HEK293T (cell line): ENCODE results near the gene CARD14.

ENCODE experiments used
- CTCF ChIA-PET: fragments of 350-600 bp; formaldehyde crosslinking; extraction: SDS; loops from one replicate; lab custom pipeline; 2021; ENCODE audit warnings: antibody characterized with exemption, inconsistent platforms; lab: Yijun Ruan, JAX
- POLR2A ChIA-PET: fragments of 350-600 bp; formaldehyde crosslinking; extraction: SDS; loops from one replicate; lab custom pipeline; 2020; ENCODE audit warnings: antibody characterized with exemption, inconsistent platforms; lab: Yijun Ruan, JAX
- DNase-seq: peaks from one replicate; pipeline ENCODE4 v3.0.0; 2012; ENCODE audit warnings: mixed read lengths; ENCODE audit errors: extremely low spot score
- ARNT ChIP-seq: fragments of 450-650 bp; IDR thresholded peaks from 2 replicates; pipeline ENCODE4 v1.6.1; 2017; ENCODE audit warnings: mild to moderate bottlenecking
- BHLHE40 ChIP-seq: fragments of 450-650 bp; IDR thresholded peaks from 2 replicates; pipeline ENCODE4 v1.6.1; 2016; ENCODE audit warnings: mild to moderate bottlenecking, moderate library complexity, borderline replicate concordance
- CTBP1 ChIP-seq: fragments of 450-650 bp; IDR thresholded peaks from 2 replicates; pipeline ENCODE4 v1.6.1; 2016; ENCODE audit warnings: borderline replicate concordance
- ELF4 ChIP-seq: fragments of 450-650 bp; IDR thresholded peaks from 2 replicates; pipeline ENCODE4 v1.6.1; 2017; ENCODE audit warnings: antibody characterized with exemption
- FOXA1 ChIP-seq: fragments of 450-650 bp; IDR thresholded peaks from 2 replicates; pipeline ENCODE4 v1.6.1; 2016; ENCODE audit warnings: mild to moderate bottlenecking
- FOXK2 ChIP-seq: fragments of 450-650 bp; IDR thresholded peaks from 2 replicates; pipeline ENCODE4 v1.6.1; 2016; ENCODE audit warnings: mild to moderate bottlenecking
- FOXM1 ChIP-seq: fragments of 450-650 bp; IDR thresholded peaks from 2 replicates; pipeline ENCODE4 v1.6.1; 2017; ENCODE audit warnings: mild to moderate bottlenecking, borderline replicate concordance
- HDGF ChIP-seq: fragments of 450-650 bp; IDR thresholded peaks from 2 replicates; pipeline ENCODE4 v1.6.1; 2017; ENCODE audit warnings: antibody characterized with exemption, borderline replicate concordance
- L3MBTL2 ChIP-seq: fragments of 450-650 bp; conservative IDR thresholded peaks from 2 replicates; pipeline ENCODE4 v1.6.1; 2016; ENCODE audit warnings: mild to moderate bottlenecking
- LEF1 ChIP-seq: fragments of 450-650 bp; IDR thresholded peaks from 2 replicates; pipeline ENCODE4 v1.6.1; 2017; ENCODE audit warnings: mild to moderate bottlenecking, borderline replicate concordance
- NFRKB ChIP-seq: fragments of 450-650 bp; IDR thresholded peaks from 2 replicates; pipeline ENCODE4 v1.6.1; 2016; ENCODE audit warnings: mild to moderate bottlenecking, moderate library complexity
- SP1 ChIP-seq: fragments of 450-650 bp; IDR thresholded peaks from 2 replicates; pipeline ENCODE4 v1.6.1; 2017
- SUZ12 ChIP-seq: fragments of 450-650 bp; IDR thresholded peaks from 2 replicates; pipeline ENCODE4 v1.6.1; 2016; ENCODE audit warnings: mild to moderate bottlenecking
- TARDBP ChIP-seq: fragments of 450-650 bp; IDR thresholded peaks from 2 replicates; pipeline ENCODE4 v1.6.1; 2016
- ZNF384 ChIP-seq: fragments of 450-650 bp; IDR thresholded peaks from 2 replicates; pipeline ENCODE4 v1.6.1; 2016
- TF ChIP-seq, protein P1 (sequence below): fragments of 450-650 bp; IDR thresholded peaks from 2 replicates; pipeline ENCODE4 v1.6.1; 2016

The CARD14 gene

DNA sequence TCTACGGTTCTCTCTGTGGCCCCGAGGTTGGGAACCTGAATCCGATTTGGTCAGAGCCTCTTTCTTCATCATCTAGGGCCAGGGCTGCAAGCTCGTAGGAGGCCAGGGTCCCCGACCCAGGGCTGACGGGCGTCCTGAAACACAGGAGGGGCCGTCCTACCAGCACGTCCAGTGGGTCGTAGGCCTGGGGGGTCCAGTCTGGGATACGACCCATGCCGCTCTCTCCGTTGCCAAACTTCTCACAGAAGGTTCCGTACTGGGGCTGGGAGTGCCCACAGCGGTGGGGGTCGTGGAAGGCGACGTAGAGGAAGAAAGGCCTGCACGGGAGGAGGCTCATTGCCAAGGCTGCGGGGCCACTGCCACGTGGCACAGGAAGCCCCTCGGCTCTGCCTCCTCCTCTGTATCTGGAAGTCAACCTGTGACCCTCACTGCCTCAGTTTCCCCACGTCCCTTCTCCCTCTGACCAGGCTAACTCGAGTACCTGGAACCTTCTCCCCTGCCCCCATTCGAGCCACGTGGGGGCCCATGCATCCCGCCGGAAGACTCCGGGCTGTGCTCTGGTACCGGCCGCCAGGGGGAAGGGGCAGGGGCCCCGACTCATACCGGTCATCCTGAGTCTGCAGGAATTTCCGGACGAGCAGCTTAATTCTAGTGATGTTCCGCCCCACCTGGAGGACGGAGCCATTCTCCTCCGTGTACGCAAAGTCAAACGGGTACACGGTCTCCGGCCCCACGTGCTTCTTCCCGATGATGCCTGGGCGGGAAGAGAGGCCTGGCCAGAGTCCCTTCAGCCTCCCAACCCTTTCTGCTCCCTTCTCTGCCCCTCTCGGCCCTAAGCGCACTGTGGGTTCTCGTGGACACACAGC lies 44.4 kb downstream of the CARD14 start:
- no peak for TF ChIP-seq SUZ12
- TF ChIP-seq L3MBTL2, result no peak
- no peak for TF ChIP-seq ELF4
- no peak for TF ChIP-seq LEF1
- no peak for TF ChIP-seq CTBP1
- TF ChIP-seq NFRKB, result no peak
- no peak for TF ChIP-seq FOXA1
- DNase-seq, result no peak
- CTCF ChIA-PET, result no interaction called here
- POLR2A ChIA-PET, result no interaction called here

DNA sequence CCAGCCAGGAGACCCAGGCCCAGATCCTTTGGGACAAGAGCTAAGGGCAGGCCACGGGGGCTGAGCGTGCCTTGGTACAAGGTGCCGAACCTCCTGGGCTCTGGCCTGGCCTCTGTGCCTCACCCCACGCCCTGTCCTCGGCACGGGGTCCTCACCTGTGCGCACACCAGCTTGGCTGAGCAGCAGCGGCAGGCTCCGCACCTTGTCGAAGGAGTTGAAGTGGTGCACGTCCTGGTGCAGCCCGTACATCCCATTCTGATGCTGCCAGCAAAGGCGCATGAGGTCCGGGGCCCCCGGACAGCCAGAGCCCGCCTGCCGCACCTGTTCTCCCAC lies 45.0 kb downstream of the CARD14 start:
- CTCF ChIA-PET, result no interaction called here

DNA sequence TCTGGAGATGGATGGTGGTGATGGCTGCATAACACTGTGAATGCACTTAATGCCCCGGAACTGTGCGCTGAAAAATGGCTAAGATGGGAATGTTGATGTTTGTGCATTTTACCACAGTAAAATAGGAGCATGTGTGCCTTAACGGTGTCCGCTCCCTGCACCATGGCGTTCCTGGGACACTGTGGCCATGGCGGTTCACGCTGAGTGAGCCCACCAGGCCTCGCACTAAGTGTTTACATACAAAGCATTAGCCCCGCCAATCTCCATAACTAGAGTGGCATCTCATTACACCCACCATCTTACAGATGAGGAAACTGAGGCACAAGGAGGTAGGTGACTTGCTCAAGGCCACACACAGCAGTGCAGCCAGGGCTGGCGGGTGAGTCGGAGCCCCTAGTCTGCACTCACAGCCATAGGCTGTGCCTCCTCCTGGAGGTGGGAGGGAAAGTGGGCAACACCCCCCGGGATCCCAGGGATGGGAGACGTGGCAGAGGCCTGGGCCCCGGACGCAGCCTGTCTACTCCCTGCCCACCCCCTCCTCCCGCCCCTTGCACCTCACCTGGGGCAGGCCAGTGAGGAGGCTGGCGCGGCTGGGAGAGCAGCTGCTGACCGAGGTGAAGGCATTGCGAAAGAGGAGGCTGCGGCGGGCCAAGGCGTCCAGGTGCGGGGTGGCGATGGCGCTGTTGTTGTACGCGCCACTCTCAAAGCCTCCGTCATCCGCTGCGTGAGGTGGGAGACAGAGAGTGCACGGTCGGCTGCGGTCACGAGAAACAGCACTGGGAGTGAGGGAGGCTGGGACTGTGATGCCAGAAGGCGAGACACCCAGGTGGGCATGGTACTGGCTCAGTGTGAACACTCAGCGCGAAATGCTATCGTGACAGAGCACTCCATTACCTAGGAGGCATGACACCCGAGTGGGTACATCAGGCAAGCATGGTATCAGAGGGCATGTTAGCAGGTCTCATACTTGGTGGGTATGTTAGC lies 46.9 kb downstream of the CARD14 start:
- ChIA-PET CTCF (no interaction called here), POLR2A (no interaction called here)
- no peak for DNase-seq

More for the DNA sequence above, 45.0 kb downstream of the CARD14 start:
- TF ChIP-seq FOXK2, result no peak
- no peak for TF ChIP-seq FOXM1
- no peak for TF ChIP-seq CTBP1
- no peak for TF ChIP-seq FOXA1
- no peak for TF ChIP-seq HDGF
- no peak for TF ChIP-seq L3MBTL2
- no peak for TF ChIP-seq LEF1
- TF ChIP-seq TARDBP, result no peak
- no peak for TF ChIP-seq NFRKB
- no peak for TF ChIP-seq ARNT
- TF ChIP-seq ZNF384, result no peak
- no peak for TF ChIP-seq SUZ12
- POLR2A ChIA-PET, result no interaction called here
- DNase-seq, result no peak

DNA sequence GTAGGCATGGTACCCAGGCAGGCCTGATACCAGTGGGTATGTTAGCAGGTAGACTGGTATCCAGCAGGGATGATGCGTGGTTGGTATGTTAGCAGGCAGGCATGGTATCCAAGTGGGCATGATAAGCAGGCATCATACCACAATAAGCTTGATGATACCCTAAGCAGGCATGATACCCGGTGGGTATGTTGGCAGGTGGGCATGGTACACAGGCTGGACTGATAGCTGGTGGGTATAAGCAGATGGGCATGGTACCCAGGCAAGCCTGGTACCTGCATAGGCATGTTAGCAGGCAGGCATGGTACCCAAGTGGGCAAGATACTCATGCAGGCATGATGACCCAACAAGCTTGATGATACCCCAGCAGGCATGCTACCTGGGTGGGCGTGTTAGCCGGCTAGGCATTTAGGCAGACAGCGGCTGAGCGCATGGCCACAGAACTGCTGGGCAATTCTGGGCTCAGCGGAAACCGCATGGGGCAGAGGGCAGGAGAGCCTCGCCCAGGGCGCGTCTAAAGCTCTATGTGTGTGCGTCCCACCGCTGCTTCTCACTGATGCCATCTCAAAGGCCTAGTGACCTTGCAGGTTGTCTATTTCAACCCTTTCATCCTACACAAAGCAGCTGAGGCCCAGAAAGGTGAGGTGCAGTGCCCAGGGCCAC lies 48.0 kb downstream of the CARD14 start:
- TF ChIP-seq FOXK2, result no peak
- no peak for TF ChIP-seq LEF1
- CTCF ChIA-PET, result no interaction called here
- POLR2A ChIA-PET, result interaction anchor here (0.6 kb wide), 1 partner anchor 46 kb away, joined by 3 read pairs; no protein-coding TSS in a partner anchor
- DNase-seq, result no peak

More for the DNA sequence above, 46.9 kb downstream of the CARD14 start:
- TF ChIP-seq ZNF384, result no peak
- TF ChIP-seq NFRKB, result no peak
- no peak for TF ChIP-seq BHLHE40

DNA sequence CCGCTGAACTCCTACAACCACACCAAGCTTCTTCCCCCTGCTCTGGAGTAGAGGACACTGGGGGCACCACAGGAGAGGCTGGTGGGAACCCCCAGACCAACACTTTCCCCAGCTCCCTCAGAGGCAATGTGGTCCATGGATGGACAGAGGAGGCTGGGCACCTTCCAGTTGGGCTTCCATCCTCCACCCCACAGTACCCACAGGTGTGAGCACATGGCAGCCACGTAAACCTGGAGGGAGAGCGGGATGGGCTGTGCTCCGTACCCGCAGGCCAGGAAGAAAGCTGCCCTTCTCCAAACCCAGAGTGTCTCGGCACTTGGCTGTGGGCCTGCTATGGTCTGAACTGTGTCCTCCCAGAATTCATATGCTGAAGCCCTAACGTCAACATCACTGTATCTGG lies 48.6 kb downstream of the CARD14 start:
- CTCF ChIA-PET, result no interaction called here
- no peak for TF ChIP-seq L3MBTL2
- TF ChIP-seq FOXK2, result no peak
- TF ChIP-seq ZNF384, result no peak
- TF ChIP-seq ARNT, result no peak
- no peak for TF ChIP-seq NFRKB
- no peak for TF ChIP-seq FOXM1
- no peak for TF ChIP-seq FOXA1
- no peak for TF ChIP-seq LEF1
- no peak for TF ChIP-seq SUZ12
- no peak for TF ChIP-seq ELF4
- no peak for TF ChIP-seq TARDBP
- TF ChIP-seq BHLHE40, result no peak
- TF ChIP-seq, protein P1, sequence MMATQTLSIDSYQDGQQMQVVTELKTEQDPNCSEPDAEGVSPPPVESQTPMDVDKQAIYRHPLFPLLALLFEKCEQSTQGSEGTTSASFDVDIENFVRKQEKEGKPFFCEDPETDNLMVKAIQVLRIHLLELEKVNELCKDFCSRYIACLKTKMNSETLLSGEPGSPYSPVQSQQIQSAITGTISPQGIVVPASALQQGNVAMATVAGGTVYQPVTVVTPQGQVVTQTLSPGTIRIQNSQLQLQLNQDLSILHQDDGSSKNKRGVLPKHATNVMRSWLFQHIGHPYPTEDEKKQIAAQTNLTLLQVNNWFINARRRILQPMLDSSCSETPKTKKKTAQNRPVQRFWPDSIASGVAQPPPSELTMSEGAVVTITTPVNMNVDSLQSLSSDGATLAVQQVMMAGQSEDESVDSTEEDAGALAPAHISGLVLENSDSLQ, result no peak
- TF ChIP-seq HDGF, result no peak
- no peak for TF ChIP-seq CTBP1

DNA sequence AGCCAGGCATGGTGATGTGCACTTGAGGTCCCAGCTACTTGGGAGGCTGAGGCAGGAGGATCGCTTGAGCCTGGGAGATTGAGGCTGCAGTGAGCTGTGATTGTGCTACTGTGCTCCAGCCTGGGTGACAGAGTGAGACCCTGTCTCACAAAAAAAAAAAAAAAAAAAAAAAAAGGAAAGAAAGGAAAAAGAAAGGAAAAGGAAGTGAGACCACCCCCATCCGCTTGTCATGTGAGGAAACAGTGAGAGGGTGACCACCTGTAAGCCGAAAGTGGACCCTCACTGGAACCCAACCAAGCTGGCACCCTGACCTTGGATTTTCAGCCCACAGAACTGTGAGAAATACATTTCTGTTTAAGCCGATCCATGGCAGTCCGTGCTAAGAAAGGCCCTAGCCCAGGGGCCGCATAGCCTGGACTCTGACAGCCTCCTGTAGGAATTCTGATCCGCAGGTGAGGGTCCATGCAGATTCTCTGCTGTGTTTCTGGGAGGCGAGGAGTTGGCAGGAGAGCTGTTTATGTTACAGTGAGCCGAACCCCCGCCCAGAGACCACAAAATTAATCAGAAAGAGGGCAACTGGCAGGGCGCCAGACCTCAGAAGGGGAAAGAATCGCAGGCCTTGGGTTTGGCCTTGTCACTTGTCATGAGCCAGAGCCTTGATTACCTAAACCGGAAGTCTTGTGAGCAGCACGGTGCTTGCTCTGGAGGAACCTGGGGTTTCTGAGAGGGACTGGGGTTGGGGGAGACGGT lies 49.4 kb downstream of the CARD14 start:
- ChIA-PET POLR2A (no interaction called here), CTCF (interaction anchor here (0.6 kb wide), 1 partner anchor 118 kb away, joined by 4 read pairs; the partner anchor contains the start of gene GAA)
- no peak for TF ChIP-seq FOXM1
- peak; percentile 59 for DNase-seq

More for the DNA sequence above, 48.6 kb downstream of the CARD14 start:
- DNase-seq, result no peak
- POLR2A ChIA-PET, result no interaction called here

DNA sequence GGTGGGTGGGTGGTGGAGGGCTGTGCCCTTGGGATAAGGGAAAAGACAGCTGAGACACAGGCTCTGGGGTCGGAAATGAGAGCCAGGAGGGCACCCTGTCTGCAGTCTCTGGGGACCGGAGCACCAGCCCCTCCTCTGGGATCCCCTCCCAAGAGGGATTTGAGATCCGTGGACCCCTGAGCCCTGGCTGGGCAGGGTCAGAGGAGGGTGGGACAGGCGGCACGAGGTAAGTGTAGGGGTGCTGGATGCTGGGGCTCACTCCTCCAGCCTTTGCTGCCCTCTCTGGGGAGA lies 49.9 kb downstream of the CARD14 start:
- DNase-seq, result no peak
- ChIA-PET POLR2A (interaction anchor here (0.8 to 1.4 kb wide), 6 partner anchors 9 to 118 kb away, joined by 3 to 6 read pairs (median 4); partner anchors contain the start of gene GAA), CTCF (interaction anchor here (0.6 kb wide), 1 partner anchor 118 kb away, joined by 4 read pairs; the partner anchor contains the start of gene GAA)
- no peak for TF ChIP-seq TARDBP
- no peak for TF ChIP-seq ARNT
- TF ChIP-seq SP1, result no peak
- TF ChIP-seq FOXA1, result no peak
- TF ChIP-seq LEF1, result no peak
- no peak for TF ChIP-seq NFRKB
- no peak for TF ChIP-seq SUZ12
- TF ChIP-seq ZNF384, result no peak
- no peak for TF ChIP-seq BHLHE40
- TF ChIP-seq, protein P1, result no peak
- no peak for TF ChIP-seq FOXM1
- no peak for TF ChIP-seq CTBP1
- TF ChIP-seq ELF4, result no peak
- no peak for TF ChIP-seq FOXK2
